KMS-11 (cell line): ENCODE data around the gene SIL1.

Experiments used
- H2AFZ ChIP-seq: fragments of 200-600 bp; sonication (generic); 2 replicates; pipeline ENCODE4 v1.6.1; 2016; ENCODE audit warnings: antibody characterized with exemption, mixed run types, low read depth
- H3K27ac ChIP-seq: fragments of 200-600 bp; sonication (generic); 2 replicates; pipeline ENCODE4 v1.6.1; 2016; ENCODE audit warnings: mild to moderate bottlenecking, mixed run types
- H3K27me3 ChIP-seq: fragments of 200-600 bp; sonication (generic); 2 replicates; pipeline ENCODE4 v1.6.1; 2017; ENCODE audit warnings: mild to moderate bottlenecking, low read depth, mixed run types, moderate library complexity; ENCODE audit not compliant: insufficient read depth
- H3K36me3 ChIP-seq: fragments of 200-600 bp; sonication (generic); 2 replicates; pipeline ENCODE4 v1.6.1; 2017; ENCODE audit warnings: mild to moderate bottlenecking, mixed run types; ENCODE audit not compliant: insufficient read depth
- H3K4me1 ChIP-seq: fragments of 200-600 bp; sonication (generic); 2 replicates; pipeline ENCODE4 v1.6.1; 2016; ENCODE audit warnings: mild to moderate bottlenecking, low read depth, mixed run types; ENCODE audit not compliant: poor library complexity, severe bottlenecking
- H3K4me2 ChIP-seq: fragments of 200-600 bp; sonication (generic); 2 replicates; pipeline ENCODE4 v1.7.0; 2016; ENCODE audit warnings: mild to moderate bottlenecking, mixed run types
- H3K4me3 ChIP-seq: fragments of 200-600 bp; sonication (generic); IDR thresholded peaks from 2 replicates; pipeline ENCODE4 v1.6.1; 2017; ENCODE audit warnings: low read depth, low read length, mixed read lengths; ENCODE audit not compliant: insufficient read depth
- H3K79me2 ChIP-seq: fragments of 200-600 bp; sonication (generic); 2 replicates; pipeline ENCODE4 v1.6.1; 2016; ENCODE audit warnings: low read depth, mixed run types; ENCODE audit not compliant: insufficient read depth
- H3K9ac ChIP-seq: fragments of 200-600 bp; sonication (generic); 2 replicates; pipeline ENCODE4 v1.6.1; 2016; ENCODE audit warnings: mild to moderate bottlenecking, mixed run types
- H4K20me1 ChIP-seq: fragments of 200-600 bp; sonication (generic); 2 replicates; pipeline ENCODE4 v1.6.1; 2016; ENCODE audit warnings: mild to moderate bottlenecking, mixed run types; ENCODE audit not compliant: insufficient read depth
- CTCF ChIP-seq: fragments of 200-600 bp; sonication (generic); conservative IDR thresholded peaks from 2 replicates; pipeline ENCODE4 v1.6.1; 2017; ENCODE audit warnings: low read depth, mild to moderate bottlenecking, antibody characterized with exemption, low read length, moderate library complexity, mixed read lengths

The SIL1 gene

GRCh38 chr5:139133282-139133681 lies 64.9 kb downstream of the SIL1 start:
- no peaks in the 10 kb centered on the region for H3K79me2 ChIP-seq
- H3K36me3 ChIP-seq = no peaks in the 10 kb centered on the region
- H3K27me3 ChIP-seq = no peaks in the 10 kb centered on the region
- no peaks in the 10 kb centered on the region for H4K20me1 ChIP-seq
- no peak overlapping the region for H3K4me2 ChIP-seq
- no peak for TF ChIP-seq CTCF
- H3K27ac ChIP-seq = no peak overlapping the region
- no peak overlapping the region for H2AFZ ChIP-seq
- H3K4me3 ChIP-seq = no peak overlapping the region
- no peaks in the 10 kb centered on the region for H3K4me1 ChIP-seq
- no peak overlapping the region for H3K9ac ChIP-seq

GRCh38 chr5:139132515-139132914 lies 65.7 kb downstream of the SIL1 start:
- Histone ChIP-seq H3K4me2 (no peak overlapping the region), H3K4me1 (no peaks in the 10 kb centered on the region), H3K9ac (no peak overlapping the region), H3K79me2 (no peaks in the 10 kb centered on the region), H2AFZ (no peak overlapping the region), H4K20me1 (no peaks in the 10 kb centered on the region), H3K27ac (no peak overlapping the region), H3K4me3 (no peak overlapping the region), H3K27me3 (no peaks in the 10 kb centered on the region), H3K36me3 (no peaks in the 10 kb centered on the region)
- no peak for TF ChIP-seq CTCF

GRCh38 chr5:139131921-139132432 lies 66.2 kb downstream of the SIL1 start:
- Histone ChIP-seq H3K4me1 (no peaks in the 10 kb centered on the region), H3K27ac (no peak overlapping the region), H4K20me1 (no peaks in the 10 kb centered on the region), H3K27me3 (no peaks in the 10 kb centered on the region), H3K9ac (no peak overlapping the region), H3K4me3 (no peak overlapping the region), H3K4me2 (no peak overlapping the region), H3K36me3 (no peaks in the 10 kb centered on the region), H3K79me2 (no peaks in the 10 kb centered on the region), H2AFZ (no peak overlapping the region)
- no peak for TF ChIP-seq CTCF

GRCh38 chr5:139131465-139131864 lies 66.7 kb downstream of the SIL1 start:
- no peak overlapping the region for H3K4me3 ChIP-seq
- no peak overlapping the region for H2AFZ ChIP-seq
- H3K4me1 ChIP-seq = no peaks in the 10 kb centered on the region
- no peak overlapping the region for H3K9ac ChIP-seq
- no peaks in the 10 kb centered on the region for H3K79me2 ChIP-seq
- no peak overlapping the region for H3K4me2 ChIP-seq
- no peaks in the 10 kb centered on the region for H4K20me1 ChIP-seq
- no peaks in the 10 kb centered on the region for H3K36me3 ChIP-seq
- no peak for TF ChIP-seq CTCF
- no peak overlapping the region for H3K27ac ChIP-seq
- H3K27me3 ChIP-seq = no peaks in the 10 kb centered on the region

- Histone ChIP-seq H3K27me3 (no peaks in the 10 kb centered on the region), H3K79me2 (no peaks in the 10 kb centered on the region), H4K20me1 (no peaks in the 10 kb centered on the region), H2AFZ (no peak overlapping the region), H3K36me3 (no peaks in the 10 kb centered on the region), H3K4me1 (no peaks in the 10 kb centered on the region), H3K4me3 (no peak overlapping the region), H3K27ac (no peak overlapping the region), H3K4me2 (no peak overlapping the region), H3K9ac (no peak overlapping the region)
- TF ChIP-seq CTCF = no peak
Measured at GRCh38 chr5:139131062-139131461, 67.1 kb downstream of the SIL1 start.
